Activated naive CD4-positive, alpha-beta T cell treated with anti-CD3 and anti-CD28 coated beads, Interleukin-2, amount 50 U/mL, for 72 hours (primary cell): ENCODE data around the gene RELL1. TPM values are rescaled to one million over a fixed set of nuclear protein-coding genes. Genes with fewer than 3 reads are reported as not detected.

ENCODE experiments used
- ATAC-seq, 2 donors: fragments of 150-1000 bp; cut with Tn5 transposase; 2 replicates each; pipeline ENCODE4 v1.10.0; 2021; ENCODE audit warnings: mild to moderate bottlenecking in 2 of 2, moderate library complexity in 2 of 2
- DNase-seq, 2 donors: peaks; one replicate each; pipeline ENCODE4 v3.0.0; 2021 to 2022; ENCODE audit warnings: low spot score in 2 of 2
- H3K27ac Mint-ChIP-seq, 2 donors: one replicate each; pipeline ENCODE4 v1.8.0; 2022; ENCODE audit warnings: mild to moderate bottlenecking in 2 of 2, mixed read lengths in 2 of 2
- H3K36me3 Mint-ChIP-seq, 2 donors: one replicate each; pipeline ENCODE4 v1.8.0; 2022; ENCODE audit warnings: mixed read lengths in 2 of 2
- H3K9me3 Mint-ChIP-seq, 2 donors: one replicate each; pipeline ENCODE4 v1.8.0; 2022; ENCODE audit warnings: mixed read lengths in 2 of 2
- total RNA-seq, 2 donors: library from RNA; stranded (reverse); gene quantifications; one replicate each; pipeline ENCODE4 v1.2.3, GENCODE V29; 2022

The RELL1 gene
- total RNA-seq, 2 donors from 2014 or later: 15.1 to 15.2 TPM

GRCh38 chr4:37603070-37603468 lies 83.1 kb downstream of the RELL1 start:
- ATAC-seq (peak; percentile 38 to 86), DNase-seq (peak; percentile 74 to 83)
- H3K9me3 Mint-ChIP-seq: no peaks in the 10 kb centered on the region
- H3K27ac Mint-ChIP-seq: no peak overlapping the region
- no peaks in the 10 kb centered on the region for H3K36me3 Mint-ChIP-seq

- H3K27ac Mint-ChIP-seq: no peak overlapping the region
- H3K9me3 Mint-ChIP-seq: no peaks in the 10 kb centered on the region
- no peak for DNase-seq
- H3K36me3 Mint-ChIP-seq: no peaks in the 10 kb centered on the region
- no peak for ATAC-seq
Observed at GRCh38 chr4:37602454-37603069, 83.6 kb downstream of the RELL1 start.

- DNase-seq (no peak), ATAC-seq (peak in 1 of 2 donors; percentile 34)
- peak overlapping the region in 1 of 2 donors; percentile 72 for H3K27ac Mint-ChIP-seq
- no peaks in the 10 kb centered on the region for H3K9me3 Mint-ChIP-seq
- no peaks in the 10 kb centered on the region for H3K36me3 Mint-ChIP-seq
Observed at GRCh38 chr4:37601531-37601930, 84.6 kb downstream of the RELL1 start.

GRCh38 chr4:37599092-37599790 lies 86.9 kb downstream of the RELL1 start:
- H3K27ac Mint-ChIP-seq: peak overlapping the region in 1 of 2 donors; percentile 15

GRCh38 chr4:37597034-37597433 lies 89.1 kb downstream of the RELL1 start:
- H3K27ac Mint-ChIP-seq: no peak overlapping the region
- no peak for DNase-seq
- H3K9me3 Mint-ChIP-seq: no peaks in the 10 kb centered on the region
- ATAC-seq: no peak
- no peaks in the 10 kb centered on the region for H3K36me3 Mint-ChIP-seq

More at GRCh38 chr4:37599092-37599790, 86.9 kb downstream of the RELL1 start:
- DNase-seq (no peak), ATAC-seq (no peak)
- Mint-ChIP-seq H3K36me3 (no peaks in the 10 kb centered on the region), H3K9me3 (no peaks in the 10 kb centered on the region)

GRCh38 chr4:37595875-37596680 lies 90.1 kb downstream of the RELL1 start:
- DNase-seq: no peak
- Mint-ChIP-seq H3K9me3 (no peaks in the 10 kb centered on the region), H3K36me3 (no peaks in the 10 kb centered on the region), H3K27ac (no peak overlapping the region)
- ATAC-seq: no peak

GRCh38 chr4:37594099-37594498 lies 92.1 kb downstream of the RELL1 start:
- Mint-ChIP-seq H3K9me3 (no peaks in the 10 kb centered on the region), H3K27ac (no peak overlapping the region), H3K36me3 (no peaks in the 10 kb centered on the region)
- no peak for ATAC-seq
- no peak for DNase-seq

GRCh38 chr4:37591349-37591748 lies 94.8 kb downstream of the RELL1 start:
- no peak for DNase-seq
- H3K36me3 Mint-ChIP-seq: no peaks in the 10 kb centered on the region
- no peak overlapping the region for H3K27ac Mint-ChIP-seq
- H3K9me3 Mint-ChIP-seq: no peaks in the 10 kb centered on the region
- ATAC-seq: no peak

- ATAC-seq (no peak), DNase-seq (no peak)
- H3K9me3 Mint-ChIP-seq: no peaks in the 10 kb centered on the region
Observed at GRCh38 chr4:37590016-37590415, 96.2 kb downstream of the RELL1 start.

GRCh38 chr4:37588150-37588549 lies 98.0 kb downstream of the RELL1 start:
- H3K27ac Mint-ChIP-seq: no peak overlapping the region
- ATAC-seq: no peak

More at GRCh38 chr4:37590016-37590415, 96.2 kb downstream of the RELL1 start:
- no peaks in the 10 kb centered on the region for H3K36me3 Mint-ChIP-seq
- no peak overlapping the region for H3K27ac Mint-ChIP-seq

GRCh38 chr4:37586194-37586593 lies 100.0 kb downstream of the RELL1 start:
- ATAC-seq: no peak
- Mint-ChIP-seq H3K27ac (no peak overlapping the region), H3K9me3 (peaks cover 7 to 8% of the 10 kb centered on the region in 2 donors), H3K36me3 (peaks cover 0 to 22% of the 10 kb centered on the region in 2 donors)
- no peak for DNase-seq

More at GRCh38 chr4:37588150-37588549, 98.0 kb downstream of the RELL1 start:
- DNase-seq: no peak
- Mint-ChIP-seq H3K36me3 (peaks cover 0 to 7% of the 10 kb centered on the region in 2 donors), H3K9me3 (no peaks in the 10 kb centered on the region)

- Mint-ChIP-seq H3K27ac (no peak overlapping the region), H3K9me3 (peaks cover 16 to 18% of the 10 kb centered on the region in 2 donors), H3K36me3 (peaks cover 8 to 38% of the 10 kb centered on the region in 2 donors)
- DNase-seq: no peak
- no peak for ATAC-seq
Observed at GRCh38 chr4:37584493-37585060, 101.6 kb downstream of the RELL1 start.

GRCh38 chr4:37584071-37584470 lies 102.1 kb downstream of the RELL1 start:
- H3K36me3 Mint-ChIP-seq: peaks cover 12 to 41% of the 10 kb centered on the region in 2 donors
- H3K9me3 Mint-ChIP-seq: peaks cover 18 to 22% of the 10 kb centered on the region in 2 donors
- DNase-seq (no peak), ATAC-seq (no peak)
- no peak overlapping the region for H3K27ac Mint-ChIP-seq

GRCh38 chr4:37573566-37573965 lies 112.6 kb downstream of the RELL1 start:
- DNase-seq: no peak
- peaks cover 15 to 19% of the 10 kb centered on the region in 2 donors for H3K9me3 Mint-ChIP-seq
- ATAC-seq: peak in 1 of 2 donors; percentile 30
- H3K27ac Mint-ChIP-seq: no peak overlapping the region
- H3K36me3 Mint-ChIP-seq: peaks cover 0 to 25% of the 10 kb centered on the region in 2 donors

- Mint-ChIP-seq H3K36me3 (no peaks in the 10 kb centered on the region), H3K9me3 (no peaks in the 10 kb centered on the region), H3K27ac (no peak overlapping the region)
- no peak for ATAC-seq
- DNase-seq: no peak
Observed at GRCh38 chr4:37568489-37568888, 117.7 kb downstream of the RELL1 start.

- ATAC-seq: no peak
- no peaks in the 10 kb centered on the region for H3K9me3 Mint-ChIP-seq
- DNase-seq: no peak
- no peak overlapping the region for H3K27ac Mint-ChIP-seq
- H3K36me3 Mint-ChIP-seq: no peaks in the 10 kb centered on the region
Observed at GRCh38 chr4:37567836-37568235, 118.3 kb downstream of the RELL1 start.

- peaks cover 0 to 7% of the 10 kb centered on the region in 2 donors for H3K36me3 Mint-ChIP-seq
- ATAC-seq (no peak), DNase-seq (no peak)
- H3K27ac Mint-ChIP-seq: no peak overlapping the region
- no peaks in the 10 kb centered on the region for H3K9me3 Mint-ChIP-seq
Observed at GRCh38 chr4:37562592-37562991, 123.6 kb downstream of the RELL1 start.
